CD4-positive, alpha-beta T cell treated with Interferon gamma for 1 hour (primary cell): ENCODE data around the gene MXRA5.
"Not testable (repeated sequence)": the region's sequence is repeated elsewhere in the genome, so short reads cannot be mapped to it uniquely, and the experiment has no call there.

Source experiments
- DNase-seq: peaks from one replicate; pipeline ENCODE4 v3.0.0-alpha.2; 2020

MXRA5 gene

DNA sequence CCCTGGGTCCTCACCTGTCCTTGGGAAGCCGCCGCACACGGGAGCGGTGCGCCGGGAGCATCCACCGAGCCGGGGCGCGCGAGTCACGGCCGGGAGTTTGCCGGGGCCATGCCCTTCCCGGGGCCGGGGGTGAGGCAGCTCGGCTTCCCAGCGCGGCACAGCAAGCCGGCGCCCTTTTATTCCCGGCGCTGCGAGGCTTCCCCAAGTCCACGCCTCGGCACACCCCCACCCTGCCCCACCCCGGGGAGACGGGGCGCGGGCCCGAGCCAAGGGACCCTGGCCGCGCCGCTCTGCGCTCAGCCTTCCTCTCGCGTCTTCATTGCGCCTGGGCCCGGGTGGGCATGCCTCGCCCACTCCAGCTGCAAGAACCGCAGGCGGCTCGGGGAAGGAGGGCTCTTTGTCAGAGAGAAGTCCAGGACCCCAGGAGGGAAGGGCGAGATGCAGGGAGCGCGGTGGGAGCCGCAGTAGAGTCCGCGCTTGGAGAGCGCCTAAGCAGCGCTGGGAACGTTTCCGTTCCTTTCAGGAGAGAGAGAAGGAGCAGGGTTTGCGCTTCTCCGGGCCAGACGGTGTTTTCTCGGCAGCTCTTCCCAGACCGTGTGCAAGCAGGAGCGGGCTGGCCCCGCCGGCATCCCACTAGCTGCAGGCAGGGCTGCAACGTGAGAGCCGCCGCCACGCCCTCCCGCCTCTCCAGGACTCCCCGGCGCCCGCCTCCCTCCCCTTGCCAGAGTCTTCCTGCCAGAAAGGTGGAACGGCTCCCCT, at the start of gene MXRA5:
Gene MXRA5 (minus strand): TSS at position 152 of the 759 bp plus-strand sequence. CDS start 2,819 bp downstream, outside the sequence.
- no peak for DNase-seq

DNA sequence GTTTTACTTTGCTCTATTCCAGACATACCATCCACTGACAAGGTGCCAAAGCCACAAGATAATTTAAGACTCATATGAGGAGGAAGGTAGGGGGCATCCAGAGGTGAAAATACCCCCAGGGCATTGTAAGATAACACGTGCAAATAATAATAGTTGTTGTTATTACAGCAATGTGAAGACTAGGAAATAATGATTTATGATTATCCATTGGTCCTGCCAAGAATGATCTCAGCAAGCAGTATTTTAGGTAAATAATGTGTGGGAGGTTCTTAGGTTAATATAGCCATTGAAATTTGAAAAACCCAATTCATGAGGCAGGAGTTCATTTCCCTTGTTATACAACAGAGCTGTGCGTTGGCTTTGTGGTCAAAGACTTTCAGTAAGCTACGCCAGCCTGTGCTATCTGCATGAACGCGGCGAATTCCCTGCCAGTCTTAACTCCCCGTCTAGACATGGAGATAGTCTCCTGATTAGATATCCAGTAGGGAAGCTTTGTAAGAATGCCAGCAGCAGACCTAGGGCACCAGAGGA, 47.2 kb upstream of the MXRA5 start:
- no peak for DNase-seq

DNA sequence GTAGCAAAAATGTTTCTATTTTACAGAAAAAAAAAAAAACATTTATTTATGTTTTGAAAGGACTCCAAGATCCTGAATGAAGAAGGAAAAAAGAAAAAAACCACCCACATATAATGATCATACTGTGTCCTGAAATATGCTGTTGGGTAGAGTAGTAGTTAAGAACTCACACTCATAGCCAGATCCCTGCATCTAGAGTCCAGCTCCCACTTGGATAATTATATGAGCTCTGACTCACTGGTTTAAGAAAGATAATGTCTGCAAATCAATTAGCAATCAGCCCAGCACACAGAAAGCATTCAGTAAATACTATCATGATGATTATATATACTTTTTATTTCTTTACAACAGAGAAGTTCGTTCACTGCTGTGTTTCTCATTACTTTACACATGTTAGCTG, 46.7 kb upstream of the MXRA5 start:
- no peak for DNase-seq

- no peak for DNase-seq
These were observed 42.0 kb upstream of the MXRA5 start for GRCh38 chrX:3388457-3388856.

DNA sequence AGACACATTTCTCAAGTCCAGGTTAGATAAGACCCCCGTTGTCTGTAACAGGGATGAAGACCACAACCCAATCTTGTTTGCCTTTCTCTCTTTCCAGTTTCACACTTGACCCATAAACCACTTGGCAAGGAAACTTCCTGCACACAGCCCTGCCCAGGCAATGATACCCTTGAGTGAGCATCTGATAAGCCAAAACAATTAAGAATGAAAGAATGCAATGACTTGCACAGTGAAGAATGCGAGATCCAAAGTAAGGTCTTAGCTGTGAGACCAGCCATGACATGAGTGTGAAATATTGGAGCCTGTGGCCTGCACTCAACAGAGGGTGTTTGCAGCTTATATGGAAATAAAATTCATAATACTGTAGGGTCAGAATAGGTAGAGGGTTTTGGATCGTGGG, 37.9 kb upstream of the MXRA5 start:
- no peak for DNase-seq

GRCh38 chrX:3380603-3381002, 34.2 kb upstream of the MXRA5 start:
- no peak for DNase-seq

GRCh38 chrX:3379111-3379510, 32.7 kb upstream of the MXRA5 start:
- DNase-seq: no peak

DNA sequence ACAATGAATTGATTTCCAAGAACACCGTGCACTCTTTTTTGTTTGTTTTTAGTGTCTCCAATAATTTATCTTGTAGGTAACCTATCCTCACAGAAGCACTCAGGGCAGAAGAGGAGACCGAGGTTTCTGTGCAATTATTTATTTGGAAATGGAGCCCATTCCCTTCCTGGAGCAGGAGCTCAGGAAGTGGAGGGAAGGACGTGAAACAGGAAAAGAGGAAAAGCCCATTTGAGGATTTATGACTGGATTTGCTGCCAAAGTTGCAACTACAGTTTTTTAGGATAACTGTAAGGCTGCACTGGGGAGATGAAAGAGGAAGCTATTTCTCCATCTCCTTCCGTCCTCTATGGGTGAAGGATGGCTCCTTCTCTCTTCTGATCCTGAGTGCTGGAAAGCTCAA, 31.7 kb upstream of the MXRA5 start:
- no peak for DNase-seq

GRCh38 chrX:3377560-3377959, 31.1 kb upstream of the MXRA5 start:
- DNase-seq: no peak

DNA sequence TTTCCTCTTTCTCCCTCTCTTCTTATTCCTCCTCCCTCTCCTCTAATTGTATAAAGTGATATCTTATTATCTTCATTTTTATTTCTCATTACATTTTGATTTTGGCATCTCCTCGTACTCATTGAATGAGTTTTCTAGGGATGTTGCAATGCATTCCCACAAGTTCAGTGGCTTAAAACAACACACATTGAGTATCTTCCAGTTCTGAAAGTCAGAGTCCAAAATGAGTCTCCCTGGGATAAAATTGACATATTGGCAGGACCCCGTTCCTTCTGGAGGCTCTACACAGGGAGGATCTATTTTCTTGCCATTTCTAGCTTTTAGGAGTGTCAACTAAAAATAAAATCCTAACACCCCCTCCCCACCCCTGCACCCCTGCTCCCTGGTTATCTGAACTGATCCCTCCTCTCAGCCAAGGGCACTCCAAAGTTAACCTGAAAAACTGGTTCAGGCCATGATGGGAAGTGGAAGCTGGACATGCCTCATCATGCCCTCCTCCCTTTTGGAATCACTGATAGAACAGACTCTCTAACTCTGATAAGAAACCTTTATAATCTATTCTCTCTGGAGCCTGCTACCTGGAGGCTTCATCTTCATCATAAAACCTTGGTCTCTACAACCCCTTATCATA, 29.5 kb upstream of the MXRA5 start:
- DNase-seq: not testable (repeated sequence)

- DNase-seq: no peak
These were observed 27.8 kb upstream of the MXRA5 start for GRCh38 chrX:3374108-3374800.

GRCh38 chrX:3371163-3371562, 24.7 kb upstream of the MXRA5 start:
- DNase-seq: no peak

DNA sequence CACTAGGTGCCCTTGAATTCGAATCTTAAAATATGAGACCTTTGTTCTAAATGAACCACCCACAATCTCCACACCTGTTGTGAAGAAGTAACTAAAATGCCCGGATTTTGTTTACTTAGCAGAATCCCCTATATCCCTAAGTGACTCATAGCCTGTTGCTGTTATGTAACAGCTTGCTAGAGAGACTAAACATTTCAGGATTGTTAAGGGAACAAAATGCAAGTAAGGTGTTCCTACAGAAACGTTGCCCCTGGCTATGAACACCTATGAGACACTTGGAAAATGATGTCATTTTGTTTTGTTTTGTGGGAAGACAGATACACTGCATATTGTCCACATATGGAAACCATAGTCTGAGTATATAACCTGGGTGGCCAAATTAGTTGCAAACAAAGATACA, 24.2 kb upstream of the MXRA5 start:
- no peak for DNase-seq

DNA sequence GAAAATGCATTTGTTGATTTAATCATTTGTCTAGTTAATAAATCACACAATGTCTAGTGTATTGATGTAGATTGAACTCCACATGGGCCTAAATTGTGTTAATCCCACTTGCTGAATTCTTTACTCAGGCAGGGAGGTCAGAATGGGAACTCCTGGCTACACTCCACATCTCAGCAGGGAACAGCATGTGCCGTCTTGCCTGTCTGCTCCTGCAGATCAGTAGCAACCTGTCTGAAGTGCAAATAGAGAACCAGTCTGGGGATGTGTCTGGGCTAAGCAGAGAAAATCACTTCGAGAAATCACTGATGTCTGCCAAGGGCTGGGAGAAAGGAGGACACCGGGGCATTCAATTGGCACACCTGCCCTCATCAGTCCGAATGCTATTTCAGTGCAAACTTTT, 16.5 kb upstream of the MXRA5 start:
- no peak for DNase-seq

DNA sequence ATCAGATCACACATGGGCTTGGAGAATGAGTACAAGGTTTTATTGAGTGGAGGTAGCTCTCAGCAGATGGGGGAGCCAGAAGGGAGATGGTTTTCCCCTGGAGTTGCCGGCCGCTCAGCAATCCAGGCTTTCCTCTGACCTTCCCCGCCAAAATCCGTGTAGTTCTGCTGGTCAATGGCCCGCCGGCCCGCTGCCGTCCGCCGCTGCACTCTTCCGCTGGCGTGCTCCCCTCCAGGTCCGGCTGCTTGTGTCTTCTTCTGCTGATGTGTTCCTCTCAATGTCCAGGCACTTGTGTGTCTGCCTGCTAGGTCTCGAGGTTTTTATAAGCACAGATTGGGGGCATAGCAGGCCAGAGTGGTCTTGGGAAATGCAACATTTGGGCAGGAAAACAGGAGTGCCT, 14.4 kb upstream of the MXRA5 start:
- no peak for DNase-seq

DNA sequence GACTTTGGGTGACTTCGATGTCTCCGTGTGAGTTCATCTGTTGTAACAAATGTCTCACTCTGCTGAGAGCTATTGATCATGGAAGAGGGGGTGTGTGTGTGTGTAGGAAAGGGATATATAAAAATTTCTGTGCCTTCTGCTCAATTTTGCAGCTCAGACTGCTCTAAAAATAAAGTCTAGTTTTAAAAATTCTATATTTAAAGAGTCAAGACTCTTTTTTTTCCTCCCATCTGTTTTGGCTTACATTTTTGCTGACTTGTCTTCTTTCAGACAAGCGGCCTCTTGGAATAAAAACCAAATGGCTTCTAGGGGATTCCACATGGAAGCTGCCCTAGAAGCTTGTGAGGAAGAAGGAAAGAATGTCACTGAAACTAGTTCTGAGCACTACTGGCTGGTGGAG, 6.3 kb upstream of the MXRA5 start:
- DNase-seq: not testable (repeated sequence)

DNA sequence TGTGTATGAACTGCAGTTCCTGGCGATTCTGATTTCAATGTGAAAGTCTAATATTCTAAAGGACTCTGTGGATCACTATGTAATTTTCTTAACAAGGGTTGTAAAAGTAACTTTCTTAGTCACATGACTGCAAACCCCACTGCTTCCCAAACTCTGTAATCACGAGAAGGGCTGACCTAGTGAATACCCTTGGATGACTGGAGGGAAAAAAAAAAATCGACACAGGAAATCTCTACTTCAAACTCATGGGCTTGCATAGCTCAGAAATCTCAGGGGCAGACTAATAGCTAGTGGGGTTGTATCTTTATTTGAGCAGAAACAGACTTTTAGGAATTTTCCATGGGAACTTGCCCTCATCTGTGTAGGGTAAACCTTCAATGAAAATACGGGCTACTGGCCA, 4.8 kb upstream of the MXRA5 start:
- no peak for DNase-seq

GRCh38 chrX:3348191-3348590, 1.7 kb upstream of the MXRA5 start:
- no peak for DNase-seq

GRCh38 chrX:3345281-3346191, 916 bp downstream of the MXRA5 start:
- no peak for DNase-seq

- not testable (repeated sequence) for DNase-seq
These were observed 2.9 kb downstream of the MXRA5 start for GRCh38 chrX:3343569-3343968.

DNA sequence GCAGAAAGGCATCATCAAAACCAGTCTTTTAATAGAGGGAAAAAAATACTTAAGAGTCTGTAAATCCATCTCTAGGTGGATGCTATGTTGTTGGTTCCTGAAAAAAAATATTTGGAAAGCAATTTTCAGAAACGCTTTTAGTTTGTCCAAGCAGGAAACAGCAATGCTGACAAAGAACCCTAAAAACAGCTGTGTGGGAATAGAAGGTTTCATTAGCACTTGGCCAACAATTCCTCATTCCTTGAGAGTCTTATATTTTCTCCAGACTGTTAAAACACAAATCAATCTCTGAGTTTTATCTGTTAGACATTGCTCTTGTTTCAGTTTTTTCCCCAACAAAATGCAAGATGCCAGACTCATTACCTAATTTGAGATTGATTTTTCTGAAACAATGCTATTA, 6.4 kb downstream of the MXRA5 start:
- DNase-seq: no peak

DNA sequence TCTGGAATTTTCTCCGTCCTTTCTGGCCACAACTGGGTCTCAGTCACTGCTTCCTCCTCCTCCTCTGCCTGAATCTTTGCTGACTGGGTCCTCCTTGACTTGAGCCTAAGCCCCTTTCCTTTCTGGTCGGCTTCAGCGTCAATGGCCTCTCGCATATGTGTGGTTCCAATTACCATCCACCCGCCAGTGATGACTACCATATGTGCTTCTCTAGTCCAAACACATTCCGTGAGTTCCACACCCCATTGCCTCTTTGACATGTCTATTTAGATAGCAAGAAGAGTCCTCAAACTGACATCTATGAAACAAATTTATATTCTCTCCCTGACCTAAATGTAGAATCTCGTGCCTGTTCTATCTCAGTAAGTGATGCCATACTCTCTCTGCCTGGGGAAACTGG, 19.8 kb downstream of the MXRA5 start:
- DNase-seq: no peak
